Measurements from ENCODE around the gene QPCT.
A peak's percentile ranks its signal among the peaks of the same experiment; 100 is the strongest.
"Not testable (repeated sequence)": the region's sequence is repeated elsewhere in the genome, so short reads cannot be mapped to it uniquely, and the experiment has no call there.

The QPCT gene

GRCh38 chr2:37384261-37384660, 39.8 kb downstream of the QPCT start:
- not testable (repeated sequence) for H3K27ac Mint-ChIP-seq; H3K9me3 Mint-ChIP-seq (ENCODE audit: low read depth); H3K4me1 Mint-ChIP-seq (ENCODE audit: low read depth); H3K27me3 Mint-ChIP-seq; H3K4me3 Mint-ChIP-seq; H3K36me3 Mint-ChIP-seq

DNA sequence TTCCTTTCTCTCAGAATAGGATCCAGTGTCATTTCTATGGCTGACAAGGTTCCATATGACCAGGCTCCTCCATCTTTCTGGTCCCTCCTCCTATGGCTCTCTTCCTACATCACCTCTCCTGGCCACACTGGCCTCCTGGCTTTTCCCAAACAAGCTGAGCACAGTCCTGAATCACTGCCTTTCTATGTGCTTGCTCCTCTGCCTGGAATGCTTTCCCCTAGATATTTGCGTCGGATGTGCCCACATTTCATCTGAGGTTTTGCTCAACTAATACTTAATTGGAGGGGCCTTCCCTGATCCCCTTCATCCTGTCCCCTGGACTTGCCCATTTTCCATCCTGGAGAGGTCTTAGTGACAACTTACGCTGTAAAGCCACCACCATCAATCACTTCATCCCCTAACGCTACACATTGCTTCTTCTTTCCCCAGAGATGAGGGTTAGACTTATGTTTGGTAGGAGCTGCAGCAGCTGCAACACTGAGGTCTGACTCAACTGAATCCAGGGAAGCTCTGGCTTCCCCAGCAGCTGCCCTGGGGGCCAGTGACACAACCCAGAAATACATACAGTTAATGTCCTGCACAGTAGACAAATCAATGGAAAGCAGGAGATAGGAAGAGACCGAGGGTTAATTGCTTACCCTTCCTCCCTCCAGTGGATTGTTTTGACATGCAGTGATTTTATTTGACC, 42.9 kb downstream of the QPCT start:
- Mint-ChIP-seq H3K9me3 (ENCODE audit: low read depth) (no peaks in the 10 kb centered on the region), H3K4me1 (ENCODE audit: low read depth) (peaks cover 3% of the 10 kb centered on the region), H3K27me3 (no peaks in the 10 kb centered on the region), H3K27ac (no peak overlapping the region), H3K4me3 (no peak overlapping the region), H3K36me3 (no peaks in the 10 kb centered on the region)

DNA sequence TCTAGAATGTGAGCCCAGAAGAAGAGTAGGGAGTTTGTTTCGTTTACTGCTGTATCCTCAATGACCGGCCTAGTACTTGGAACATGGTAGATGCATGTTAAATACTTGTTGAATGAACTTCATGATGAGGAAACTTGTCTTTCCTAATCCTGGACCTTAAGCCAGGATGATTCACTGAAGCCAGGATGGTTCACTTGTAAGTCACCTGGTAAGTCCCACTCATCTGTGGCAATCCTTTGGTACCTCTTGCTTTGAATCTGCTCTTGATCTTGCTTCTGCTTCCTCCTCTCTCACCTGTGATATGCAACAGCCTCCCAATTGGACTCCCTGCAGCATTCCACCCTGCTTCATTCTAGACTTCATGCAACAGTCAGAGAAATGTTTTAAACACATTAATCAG, 43.6 kb downstream of the QPCT start:
- Mint-ChIP-seq H3K4me3 (no peak overlapping the region), H3K4me1 (ENCODE audit: low read depth) (peaks cover 7% of the 10 kb centered on the region), H3K27me3 (no peaks in the 10 kb centered on the region), H3K27ac (no peak overlapping the region), H3K9me3 (ENCODE audit: low read depth) (no peaks in the 10 kb centered on the region), H3K36me3 (no peaks in the 10 kb centered on the region)

GRCh38 chr2:37389395-37389794, 45.0 kb downstream of the QPCT start:
- H3K27ac Mint-ChIP-seq, result no peak overlapping the region
- H3K27me3 Mint-ChIP-seq, result no peaks in the 10 kb centered on the region
- no peaks in the 10 kb centered on the region for H3K36me3 Mint-ChIP-seq
- no peak overlapping the region for H3K4me3 Mint-ChIP-seq
- no peaks in the 10 kb centered on the region for H3K9me3 Mint-ChIP-seq (ENCODE audit: low read depth)
- H3K4me1 Mint-ChIP-seq (ENCODE audit: low read depth), result peaks cover 9% of the 10 kb centered on the region

GRCh38 chr2:37389989-37390765, 45.7 kb downstream of the QPCT start:
- H3K9me3 Mint-ChIP-seq (ENCODE audit: low read depth), result no peaks in the 10 kb centered on the region
- peak overlapping the region; percentile 67 for H3K4me3 Mint-ChIP-seq
- H3K4me1 Mint-ChIP-seq (ENCODE audit: low read depth), result peaks cover 9% of the 10 kb centered on the region
- H3K27ac Mint-ChIP-seq, result no peak overlapping the region
- H3K27me3 Mint-ChIP-seq, result no peaks in the 10 kb centered on the region
- H3K36me3 Mint-ChIP-seq, result no peaks in the 10 kb centered on the region

DNA sequence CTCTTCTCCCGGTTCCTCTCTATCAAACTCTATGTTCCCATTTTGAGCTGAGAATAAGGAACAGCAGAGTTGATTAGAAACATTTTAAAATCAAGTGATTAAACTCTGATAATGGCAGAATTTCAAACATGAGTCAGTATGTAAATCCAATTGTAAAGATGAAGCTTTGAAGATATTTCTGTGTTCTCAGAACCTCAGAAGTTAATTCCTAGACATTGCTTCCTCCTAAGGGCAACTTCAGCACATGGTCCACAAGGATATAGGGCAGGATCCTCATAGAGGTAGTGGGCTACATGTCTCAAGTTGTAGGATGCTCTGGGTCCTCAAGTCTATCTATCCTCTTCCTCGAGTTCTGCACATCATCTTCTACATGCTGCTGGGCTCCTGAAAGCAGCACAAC, 46.3 kb downstream of the QPCT start:
- Mint-ChIP-seq H3K4me3 (peak overlapping the region; percentile 67), H3K36me3 (no peaks in the 10 kb centered on the region), H3K27me3 (no peaks in the 10 kb centered on the region), H3K4me1 (ENCODE audit: low read depth) (peaks cover 10% of the 10 kb centered on the region), H3K9me3 (ENCODE audit: low read depth) (no peaks in the 10 kb centered on the region), H3K27ac (no peak overlapping the region)

DNA sequence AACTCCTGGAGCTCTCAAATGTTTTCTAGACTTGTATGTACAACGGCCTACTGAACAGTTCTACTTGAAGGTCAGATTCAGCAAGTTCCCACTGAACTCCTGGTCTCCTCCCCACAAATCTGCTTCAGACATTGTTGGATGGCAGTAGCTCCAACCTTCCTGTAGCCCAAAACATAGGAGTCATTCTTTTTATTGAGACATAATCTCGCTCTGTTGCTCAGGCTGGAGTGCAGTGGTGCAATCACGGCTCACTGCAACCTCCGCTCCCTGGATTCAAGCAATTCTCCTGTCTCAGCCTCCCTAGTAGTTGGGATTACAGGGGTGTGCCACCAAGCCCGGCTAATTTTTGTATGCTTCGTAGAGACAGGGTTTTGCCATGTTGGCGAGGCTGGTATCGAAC, 47.3 kb downstream of the QPCT start:
- Mint-ChIP-seq H3K36me3 (no peaks in the 10 kb centered on the region), H3K27ac (no peak overlapping the region), H3K27me3 (no peaks in the 10 kb centered on the region), H3K4me1 (ENCODE audit: low read depth) (peaks cover 11% of the 10 kb centered on the region), H3K9me3 (ENCODE audit: low read depth) (no peaks in the 10 kb centered on the region), H3K4me3 (peak overlapping the region; percentile 44)

- Mint-ChIP-seq H3K36me3 (no peaks in the 10 kb centered on the region), H3K27ac (peak overlapping the region; percentile 16), H3K4me3 (no peak overlapping the region), H3K9me3 (ENCODE audit: low read depth) (no peaks in the 10 kb centered on the region), H3K27me3 (no peaks in the 10 kb centered on the region), H3K4me1 (ENCODE audit: low read depth) (peaks cover 11% of the 10 kb centered on the region)
Measured at GRCh38 chr2:37392428-37392827, 48.0 kb downstream of the QPCT start.

DNA sequence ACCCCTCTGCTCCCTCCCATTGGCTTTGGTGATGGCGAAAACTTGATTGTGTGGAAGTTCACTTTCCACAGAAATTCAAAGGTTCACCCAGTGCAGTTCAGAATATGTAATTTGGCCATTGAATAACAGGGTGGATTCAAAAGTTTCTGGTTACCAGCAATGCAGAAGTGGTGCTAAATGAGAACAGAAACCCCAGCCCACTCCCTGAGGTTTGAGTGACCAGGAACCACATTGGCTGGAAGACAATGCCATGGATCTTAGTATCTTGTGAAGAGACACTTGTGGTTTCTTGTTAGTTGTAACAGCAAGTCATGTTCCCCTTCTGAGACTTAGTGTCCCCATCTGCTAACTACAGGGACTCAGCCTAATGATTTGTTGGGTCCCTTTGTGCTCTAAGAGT, 49.8 kb downstream of the QPCT start:
- Mint-ChIP-seq H3K27ac (no peak overlapping the region), H3K27me3 (no peaks in the 10 kb centered on the region), H3K4me3 (no peak overlapping the region), H3K4me1 (ENCODE audit: low read depth) (peaks cover 11% of the 10 kb centered on the region), H3K36me3 (no peaks in the 10 kb centered on the region), H3K9me3 (ENCODE audit: low read depth) (no peaks in the 10 kb centered on the region)

DNA sequence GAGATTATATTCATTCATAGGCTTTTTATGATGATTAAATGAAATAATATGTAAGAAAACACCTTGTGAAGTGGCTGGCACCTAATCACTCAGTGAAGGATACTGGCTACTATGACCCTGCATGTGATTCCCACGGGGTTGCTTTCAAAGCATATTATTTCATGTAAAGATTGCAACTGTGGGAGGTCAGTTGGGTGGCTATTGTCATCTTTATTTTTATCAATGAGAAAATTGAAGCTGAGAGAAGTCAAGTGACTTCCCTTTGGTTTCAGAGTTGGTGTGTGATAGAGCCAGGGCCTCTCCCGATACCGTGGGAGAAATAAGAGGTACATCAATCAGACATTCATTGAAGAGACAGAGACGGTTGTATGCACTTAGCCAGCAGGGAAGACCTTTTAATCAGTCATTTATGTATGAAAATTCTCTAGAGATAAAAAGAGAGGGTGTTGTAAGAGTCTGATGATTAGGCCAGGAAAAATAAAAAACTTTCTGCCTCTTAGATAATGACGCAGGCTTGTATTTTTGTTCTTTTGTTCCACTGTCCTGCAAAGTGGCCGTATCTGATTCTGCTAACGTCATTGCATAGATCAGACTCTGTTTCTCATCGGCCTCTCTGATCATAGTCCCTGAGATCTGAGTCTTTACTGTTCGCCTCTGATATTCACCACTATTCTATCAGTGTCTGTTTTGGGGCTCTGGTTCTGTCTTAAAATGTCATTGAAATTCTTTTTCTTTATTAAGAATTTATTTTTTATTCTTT, 50.5 kb downstream of the QPCT start:
- Mint-ChIP-seq H3K9me3 (ENCODE audit: low read depth) (no peaks in the 10 kb centered on the region), H3K4me3 (no peak overlapping the region), H3K27me3 (no peaks in the 10 kb centered on the region), H3K27ac (no peak overlapping the region), H3K36me3 (no peaks in the 10 kb centered on the region), H3K4me1 (ENCODE audit: low read depth) (peaks cover 11% of the 10 kb centered on the region)

DNA sequence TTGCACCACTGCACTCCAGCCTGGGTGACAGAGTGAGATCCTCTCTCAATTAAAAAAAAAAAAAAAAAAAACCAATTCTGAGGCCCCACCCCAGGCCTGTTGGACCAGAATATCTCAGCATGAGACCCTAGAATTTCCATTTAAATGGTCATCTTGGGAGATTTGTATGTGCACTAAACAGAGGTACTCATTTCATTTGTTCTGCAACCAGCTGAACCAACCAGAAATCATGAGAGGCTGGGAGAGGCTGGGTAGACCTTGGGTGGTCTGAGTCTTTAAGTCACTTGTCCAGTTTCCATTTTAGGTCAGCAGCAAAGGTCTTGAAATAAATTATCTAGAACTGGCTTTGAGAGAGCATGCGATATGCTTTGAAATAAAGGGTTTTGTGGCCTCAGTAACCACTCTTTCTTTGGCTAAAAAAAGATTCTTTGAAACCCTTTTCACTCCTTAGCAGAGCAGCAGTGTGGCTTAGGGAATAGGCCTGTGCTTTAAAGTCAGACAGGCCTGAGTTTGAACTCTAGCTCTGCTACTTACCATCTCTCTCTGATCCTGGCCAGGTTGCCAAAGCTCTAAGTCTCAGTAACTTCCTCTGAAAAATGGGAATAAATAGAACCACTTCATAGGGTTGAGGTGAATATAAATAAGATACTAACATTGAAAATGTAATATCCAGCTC, 52.6 kb downstream of the QPCT start:
- H3K9me3 Mint-ChIP-seq (ENCODE audit: low read depth), result no peaks in the 10 kb centered on the region
- H3K4me1 Mint-ChIP-seq (ENCODE audit: low read depth), result peaks cover 11% of the 10 kb centered on the region
- no peaks in the 10 kb centered on the region for H3K36me3 Mint-ChIP-seq
- H3K27ac Mint-ChIP-seq, result no peak overlapping the region
- H3K27me3 Mint-ChIP-seq, result no peaks in the 10 kb centered on the region
- H3K4me3 Mint-ChIP-seq, result no peak overlapping the region

DNA sequence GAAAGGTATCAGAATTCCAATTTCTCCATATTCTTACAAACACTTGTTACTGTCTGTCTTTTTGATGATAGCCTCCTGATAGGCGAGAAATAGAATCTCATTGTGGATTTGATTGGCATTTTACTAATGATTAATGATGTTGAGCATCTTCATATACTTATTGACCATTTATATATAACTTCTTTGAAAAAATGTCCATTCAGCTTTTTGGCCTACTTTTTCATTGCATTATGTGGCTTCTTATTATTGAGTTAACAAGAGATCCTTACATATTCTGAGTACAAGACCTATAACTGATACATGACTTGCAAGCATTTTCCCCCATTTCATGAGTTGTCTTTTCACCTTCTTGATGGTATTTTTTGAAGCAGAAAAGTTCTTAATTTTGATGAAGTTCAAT, 54.6 kb downstream of the QPCT start:
- Mint-ChIP-seq H3K27me3 (no peaks in the 10 kb centered on the region), H3K4me1 (ENCODE audit: low read depth) (peaks cover 2% of the 10 kb centered on the region), H3K9me3 (ENCODE audit: low read depth) (no peaks in the 10 kb centered on the region), H3K4me3 (no peak overlapping the region), H3K27ac (no peak overlapping the region), H3K36me3 (no peaks in the 10 kb centered on the region)

- Mint-ChIP-seq H3K9me3 (ENCODE audit: low read depth) (no peaks in the 10 kb centered on the region), H3K4me3 (no peak overlapping the region), H3K27ac (no peak overlapping the region), H3K27me3 (no peaks in the 10 kb centered on the region), H3K4me1 (ENCODE audit: low read depth) (peaks cover 2% of the 10 kb centered on the region), H3K36me3 (no peaks in the 10 kb centered on the region)
Measured at GRCh38 chr2:37400041-37400440, 55.6 kb downstream of the QPCT start.

DNA sequence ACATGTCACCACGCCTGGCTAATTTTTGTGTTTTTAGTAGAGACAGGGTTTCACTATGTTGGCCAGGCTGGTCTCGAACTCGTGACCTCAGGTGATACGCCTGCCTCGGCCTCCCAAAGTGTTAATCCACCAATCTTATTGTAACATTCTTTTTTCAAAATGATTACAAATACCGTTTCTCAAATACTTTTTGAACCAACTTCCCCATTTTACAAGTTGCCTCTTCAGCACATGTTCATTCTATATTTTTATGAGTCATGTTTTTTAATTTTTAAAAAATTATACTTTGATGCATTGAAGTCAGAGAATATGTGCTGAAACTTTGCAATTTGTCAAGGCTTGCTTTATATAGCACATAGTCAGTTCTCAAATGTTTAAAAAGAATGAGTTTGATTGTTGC, 58.2 kb downstream of the QPCT start:
- no peak overlapping the region for H3K27ac Mint-ChIP-seq

DNA sequence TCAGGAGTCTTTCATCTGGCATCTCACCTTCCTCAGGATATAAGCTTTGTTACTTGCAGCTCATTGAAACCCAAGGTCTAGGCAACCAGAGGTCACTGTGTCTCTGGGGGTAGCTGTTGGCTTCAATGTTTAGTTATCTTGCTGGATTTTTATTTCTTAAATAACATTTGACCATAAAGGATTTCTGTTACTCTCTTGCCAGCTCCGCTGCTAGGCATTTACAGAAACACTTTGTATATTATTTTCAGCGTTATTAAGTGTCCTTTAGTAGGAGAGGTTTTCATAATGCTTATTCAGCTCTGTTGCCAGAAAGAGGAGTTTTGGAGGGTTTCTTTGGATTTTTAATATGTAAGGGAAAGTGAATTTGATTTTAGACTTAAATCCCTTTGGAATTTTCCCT, 61.4 kb downstream of the QPCT start:
- Mint-ChIP-seq H3K9me3 (ENCODE audit: low read depth) (no peaks in the 10 kb centered on the region), H3K4me1 (ENCODE audit: low read depth) (no peaks in the 10 kb centered on the region), H3K27ac (no peak overlapping the region), H3K27me3 (peaks cover 2% of the 10 kb centered on the region), H3K36me3 (no peaks in the 10 kb centered on the region), H3K4me3 (no peak overlapping the region)

More for the DNA sequence above, 58.2 kb downstream of the QPCT start:
- Mint-ChIP-seq H3K27me3 (no peaks in the 10 kb centered on the region), H3K4me3 (no peak overlapping the region), H3K36me3 (no peaks in the 10 kb centered on the region), H3K4me1 (ENCODE audit: low read depth) (no peaks in the 10 kb centered on the region), H3K9me3 (ENCODE audit: low read depth) (no peaks in the 10 kb centered on the region)

Measured in activated naive CD8-positive, alpha-beta T cell (primary cell).